HG02798 (cell line): Measurements from ENCODE around the gene PCBP2.
"Not testable (repeated sequence)": the region's sequence is repeated elsewhere in the genome, so short reads cannot be mapped to it uniquely, and the experiment has no call there.

Source experiments
- ATAC-seq: cut with Tn5 transposase; IDR thresholded peaks from one replicate; pipeline ENCODE4 v1.9.1; 2021; ENCODE audit warnings: mild to moderate bottlenecking; ENCODE audit not compliant: unreplicated experiment, poor library complexity

PCBP2 gene

DNA sequence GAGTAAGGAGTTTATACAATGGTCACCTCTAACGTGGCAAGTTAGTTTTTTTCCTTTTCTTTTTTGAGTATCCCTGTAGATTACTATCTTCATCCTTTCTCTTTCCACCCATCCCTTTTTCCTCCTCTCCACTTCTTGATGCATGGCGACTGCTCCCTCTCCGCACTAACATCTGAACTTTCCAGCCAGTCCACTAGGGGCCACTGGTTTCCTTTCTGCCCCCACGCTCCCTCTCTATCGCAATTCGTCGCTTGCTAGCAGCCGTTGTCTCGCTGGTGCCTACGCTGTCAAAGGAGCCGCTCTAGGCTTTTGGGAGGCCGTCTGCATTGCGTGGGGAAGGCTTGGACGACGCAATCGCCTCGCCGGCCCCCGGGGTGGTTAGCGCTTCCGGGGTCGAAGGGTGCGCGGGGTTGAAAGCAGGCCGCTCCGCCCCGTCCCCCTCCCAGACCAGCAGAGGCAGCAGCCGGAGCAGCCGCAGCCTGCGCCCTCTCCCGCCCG, at the start of gene PCBP2:
TSS of gene PCBP2 (plus strand) at position 442 of the 498 bp plus-strand sequence. CDS start 2,699 bp downstream, outside the sequence.
- ATAC-seq = peak; percentile 97

DNA sequence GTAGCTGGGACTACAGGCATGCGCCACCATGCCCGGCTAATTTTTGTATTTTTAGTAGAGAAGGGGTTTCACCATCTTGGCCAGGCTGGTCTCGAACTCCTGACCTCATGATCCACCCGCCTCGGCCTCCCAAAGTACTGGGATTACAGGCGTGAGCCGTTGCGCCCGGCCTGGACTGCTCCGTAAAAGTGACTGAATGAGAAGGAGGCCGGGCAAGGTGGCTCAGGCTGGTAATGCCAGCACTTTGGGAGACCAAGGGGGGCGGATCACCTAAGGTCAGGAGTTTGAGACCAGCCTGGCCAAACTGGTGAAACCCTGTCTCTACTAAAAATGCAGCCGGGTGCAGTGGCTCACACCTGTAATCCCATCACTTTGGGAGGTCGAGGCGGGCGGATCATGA, 49.6 kb upstream of the PCBP2 start:
- ATAC-seq = not testable (repeated sequence)

DNA sequence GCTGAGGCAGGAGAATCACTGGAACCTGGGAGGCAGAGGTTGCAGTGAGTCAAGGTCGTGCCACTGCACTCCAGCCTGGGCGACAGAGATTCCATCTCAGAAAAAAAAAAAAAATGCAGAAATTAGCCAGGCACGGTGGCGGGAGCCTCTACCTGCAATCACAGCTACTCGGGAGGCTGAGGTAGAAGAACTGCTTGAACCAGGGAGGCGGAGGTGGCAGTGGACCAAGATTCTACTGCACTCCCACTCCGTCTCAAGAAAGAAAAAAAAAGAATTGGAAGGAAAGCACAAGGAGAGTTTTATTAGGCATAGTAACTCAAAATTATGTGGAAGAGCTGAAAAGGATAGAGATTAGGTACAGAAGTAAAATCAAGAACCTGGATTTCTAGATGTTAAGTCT, 49.0 kb upstream of the PCBP2 start:
- ATAC-seq = no peak

DNA sequence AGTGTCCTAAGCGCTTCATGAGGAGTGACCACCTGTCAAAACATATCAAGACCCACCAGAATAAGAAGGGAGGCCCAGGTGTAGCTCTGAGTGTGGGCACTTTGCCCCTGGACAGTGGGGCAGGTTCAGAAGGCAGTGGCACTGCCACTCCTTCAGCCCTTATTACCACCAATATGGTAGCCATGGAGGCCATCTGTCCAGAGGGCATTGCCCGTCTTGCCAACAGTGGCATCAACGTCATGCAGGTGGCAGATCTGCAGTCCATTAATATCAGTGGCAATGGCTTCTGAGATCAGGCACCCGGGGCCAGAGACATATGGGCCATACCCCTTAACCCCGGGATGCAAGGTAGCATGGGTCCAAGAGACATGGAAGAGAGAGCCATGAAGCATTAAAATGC, 41.0 kb upstream of the PCBP2 start:
- ATAC-seq = no peak

DNA sequence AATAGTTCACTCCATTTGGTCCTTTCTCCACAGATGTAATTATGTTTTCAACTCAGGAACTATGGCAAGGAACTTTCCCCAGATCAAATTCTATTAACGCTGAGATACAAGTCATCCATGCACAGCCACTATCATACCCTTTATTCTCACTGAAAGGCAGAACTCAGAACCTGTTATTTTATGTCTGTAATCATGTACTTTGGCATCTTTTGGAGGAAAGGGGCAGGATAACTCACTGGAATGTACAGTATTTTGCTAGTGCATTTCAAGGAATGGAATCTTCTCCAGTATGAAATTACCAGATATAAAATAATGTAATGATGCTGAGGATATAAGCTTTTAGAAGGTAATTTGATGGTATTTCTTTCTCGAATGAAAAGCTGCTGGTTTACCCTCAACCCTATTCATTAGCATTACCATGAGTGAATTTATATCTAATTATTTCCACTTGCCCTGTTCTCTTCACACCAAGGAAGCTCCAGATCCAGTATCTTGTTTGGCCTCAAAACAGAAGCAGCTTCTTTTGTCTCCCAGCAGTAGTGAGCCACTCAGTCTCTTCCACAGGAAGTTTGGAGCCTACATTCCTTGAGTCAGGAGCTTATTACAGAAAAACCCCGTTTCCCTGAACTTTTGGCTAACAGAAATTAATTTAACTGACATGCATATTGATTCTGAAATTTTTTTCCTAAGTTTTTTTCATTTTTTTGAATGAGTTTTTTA, 38.3 kb upstream of the PCBP2 start:
- ATAC-seq = no peak

DNA sequence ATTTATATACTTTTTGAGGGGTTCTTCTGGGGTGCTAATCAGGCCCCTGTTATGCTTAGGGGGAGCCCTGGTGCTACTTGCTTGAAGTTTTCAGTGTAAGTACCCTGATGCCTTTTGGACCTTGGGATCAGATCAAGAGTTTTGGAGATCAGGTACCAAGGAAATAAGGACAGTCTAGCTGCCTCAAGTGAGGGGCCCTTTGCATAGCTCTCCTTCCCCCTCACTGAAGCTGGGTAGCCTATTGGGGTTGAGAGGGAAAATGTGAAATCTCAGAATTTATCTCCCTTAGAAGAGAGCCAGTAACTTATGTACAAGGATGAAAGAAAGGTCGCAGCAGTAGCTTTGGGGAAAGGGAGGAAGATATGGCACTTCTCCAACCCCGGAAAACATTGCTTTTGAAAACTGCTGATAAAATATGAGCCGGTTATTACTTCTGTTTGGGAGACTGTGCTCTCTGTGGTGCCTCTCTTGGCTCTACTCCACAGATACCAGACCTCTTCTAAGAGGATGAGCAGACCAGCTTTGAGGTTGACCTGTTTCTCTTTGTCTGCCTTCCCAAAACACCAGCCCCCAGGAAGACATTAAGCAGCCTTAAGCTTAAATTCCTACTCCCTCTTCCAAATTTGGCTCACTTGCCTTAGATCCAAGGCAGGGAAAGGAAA, 37.0 kb upstream of the PCBP2 start:
- no peak for ATAC-seq

DNA sequence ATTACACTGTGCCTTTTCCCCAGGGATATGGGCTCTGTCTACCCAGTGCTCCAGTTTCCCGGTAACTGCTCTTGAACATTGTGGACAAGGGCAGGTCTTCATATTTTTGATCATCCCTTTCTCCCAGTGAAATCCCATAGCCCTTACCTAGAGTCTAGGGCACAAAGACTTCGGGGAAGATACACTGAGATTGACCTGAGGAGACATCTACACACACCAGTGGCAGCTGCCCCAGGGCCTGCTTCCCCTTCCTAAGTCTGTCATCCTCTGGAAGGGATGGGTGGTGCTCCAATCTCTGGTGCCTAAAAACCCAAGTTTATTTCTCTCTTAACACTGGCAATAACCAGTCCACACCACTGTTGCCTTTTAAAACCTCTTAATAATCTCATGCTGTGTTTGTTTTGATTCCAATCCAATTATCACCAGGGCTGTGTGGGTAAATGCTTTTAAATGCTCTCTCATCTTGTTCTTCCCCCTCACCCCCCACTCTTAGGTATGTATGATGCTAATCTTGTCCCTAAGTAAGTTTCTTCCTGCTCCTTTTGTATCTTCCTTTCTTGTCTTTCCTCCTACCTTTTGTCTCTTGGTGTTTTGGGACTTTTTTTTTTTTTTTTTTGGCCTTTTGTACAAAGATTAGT, 36.0 kb upstream of the PCBP2 start:
- not testable (repeated sequence) for ATAC-seq

DNA sequence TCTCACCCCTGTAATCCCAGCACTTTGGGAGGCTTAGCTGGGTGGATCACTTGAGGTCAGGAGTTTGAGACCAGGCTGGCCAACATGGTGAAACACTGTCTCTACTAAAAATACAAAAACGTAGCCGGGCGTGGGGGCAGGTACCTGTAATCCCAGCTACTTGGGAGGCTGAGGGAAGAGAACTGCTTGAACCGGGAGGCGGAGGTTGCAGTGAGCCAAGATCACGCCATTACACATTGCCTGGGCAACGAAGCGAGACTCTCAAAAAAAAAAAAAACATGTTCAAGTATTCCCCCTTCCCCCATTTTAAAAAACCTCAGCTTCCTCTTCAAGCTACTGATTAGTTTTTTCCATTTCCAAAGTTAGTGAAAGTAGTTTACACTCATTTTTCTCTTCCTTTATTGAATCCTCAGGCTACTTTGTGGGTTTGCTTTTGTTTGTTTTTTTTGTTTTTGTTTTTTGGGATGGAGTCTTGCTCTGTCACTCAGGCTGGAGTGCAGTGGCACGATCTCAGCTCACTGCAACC, 34.5 kb upstream of the PCBP2 start:
- not testable (repeated sequence) for ATAC-seq

DNA sequence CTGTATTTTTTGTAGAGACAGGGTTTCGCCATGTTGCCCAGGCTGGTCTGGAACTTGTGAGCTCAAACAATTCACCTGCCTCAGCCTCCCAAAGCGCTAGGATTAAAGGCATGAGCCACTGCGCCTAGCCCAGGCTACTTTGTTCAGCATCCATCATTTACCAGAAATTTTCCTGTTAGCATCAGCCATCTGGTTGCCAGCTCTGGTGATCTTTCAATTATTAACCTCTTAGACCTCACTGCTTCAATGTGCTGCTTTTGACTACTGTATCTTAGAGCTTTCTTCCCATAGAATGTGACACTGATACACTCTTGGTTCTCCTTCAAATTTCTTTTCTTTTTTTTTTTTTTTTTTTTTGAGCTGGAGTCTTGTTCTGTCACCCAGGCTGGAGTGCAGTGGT, 33.7 kb upstream of the PCBP2 start:
- no peak for ATAC-seq

DNA sequence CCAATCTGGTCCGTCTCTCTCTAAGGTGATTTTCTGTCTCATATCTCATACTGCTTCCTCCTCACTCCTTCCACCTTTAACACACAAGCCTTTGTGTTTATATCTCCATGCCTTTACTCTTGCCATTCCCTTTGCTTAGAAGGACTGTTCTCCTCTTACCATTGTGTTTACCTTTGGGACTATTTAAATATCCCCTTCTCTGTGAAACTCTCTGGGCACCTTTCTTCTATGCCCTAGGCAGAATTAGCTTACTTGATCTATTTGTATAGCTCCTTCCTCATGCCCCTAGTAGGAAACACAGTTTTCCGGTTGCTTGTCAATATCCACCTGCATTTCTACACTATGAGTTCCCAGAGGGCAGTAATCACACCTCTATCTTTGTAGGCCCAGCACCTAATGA, 32.1 kb upstream of the PCBP2 start:
- no peak for ATAC-seq

DNA sequence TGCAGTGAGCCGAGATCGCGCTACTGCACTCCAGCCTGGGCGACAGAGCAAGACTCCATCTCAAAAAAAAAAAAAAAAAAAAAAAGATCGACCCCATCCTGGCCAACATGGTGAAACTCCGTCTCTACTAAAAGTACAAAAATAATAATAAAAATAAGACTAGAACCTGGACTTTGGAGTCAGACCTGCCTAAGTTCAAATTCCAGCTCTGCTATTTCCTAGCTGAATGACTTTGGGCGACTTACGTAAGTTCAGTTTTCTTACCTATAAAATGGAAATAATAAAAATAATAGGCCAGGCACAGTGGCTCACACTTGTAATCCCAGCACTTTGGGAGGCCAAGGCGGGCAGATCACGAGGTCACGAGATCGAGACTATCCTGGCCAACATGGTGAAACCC, 29.7 kb upstream of the PCBP2 start:
- ATAC-seq = not testable (repeated sequence)

DNA sequence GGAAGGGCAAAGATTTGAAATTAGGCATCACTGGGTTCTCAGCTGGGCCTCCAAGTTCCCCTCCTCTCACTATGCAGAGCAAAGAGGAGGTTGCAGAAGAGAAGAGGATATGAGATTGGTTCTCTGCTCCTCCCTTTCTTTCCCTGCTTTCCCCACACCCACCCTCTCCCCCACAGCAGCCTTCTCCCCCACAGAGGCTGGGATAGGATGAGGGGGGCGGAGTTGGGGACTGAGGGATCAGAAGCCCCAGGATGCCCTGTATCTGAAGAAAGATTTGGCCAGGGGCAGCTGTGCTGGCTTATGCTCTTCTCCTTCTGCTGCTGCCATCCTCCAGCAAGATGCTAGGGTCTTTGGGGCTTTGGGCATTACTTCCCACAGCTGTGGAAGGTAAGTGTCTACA, 28.3 kb upstream of the PCBP2 start, which contains the start of gene AMHR2:
TSS of gene AMHR2 (plus strand) at position 259 of the 400 bp plus-strand sequence. CDS start at position 339, 80 bp downstream.
- ATAC-seq = no peak

DNA sequence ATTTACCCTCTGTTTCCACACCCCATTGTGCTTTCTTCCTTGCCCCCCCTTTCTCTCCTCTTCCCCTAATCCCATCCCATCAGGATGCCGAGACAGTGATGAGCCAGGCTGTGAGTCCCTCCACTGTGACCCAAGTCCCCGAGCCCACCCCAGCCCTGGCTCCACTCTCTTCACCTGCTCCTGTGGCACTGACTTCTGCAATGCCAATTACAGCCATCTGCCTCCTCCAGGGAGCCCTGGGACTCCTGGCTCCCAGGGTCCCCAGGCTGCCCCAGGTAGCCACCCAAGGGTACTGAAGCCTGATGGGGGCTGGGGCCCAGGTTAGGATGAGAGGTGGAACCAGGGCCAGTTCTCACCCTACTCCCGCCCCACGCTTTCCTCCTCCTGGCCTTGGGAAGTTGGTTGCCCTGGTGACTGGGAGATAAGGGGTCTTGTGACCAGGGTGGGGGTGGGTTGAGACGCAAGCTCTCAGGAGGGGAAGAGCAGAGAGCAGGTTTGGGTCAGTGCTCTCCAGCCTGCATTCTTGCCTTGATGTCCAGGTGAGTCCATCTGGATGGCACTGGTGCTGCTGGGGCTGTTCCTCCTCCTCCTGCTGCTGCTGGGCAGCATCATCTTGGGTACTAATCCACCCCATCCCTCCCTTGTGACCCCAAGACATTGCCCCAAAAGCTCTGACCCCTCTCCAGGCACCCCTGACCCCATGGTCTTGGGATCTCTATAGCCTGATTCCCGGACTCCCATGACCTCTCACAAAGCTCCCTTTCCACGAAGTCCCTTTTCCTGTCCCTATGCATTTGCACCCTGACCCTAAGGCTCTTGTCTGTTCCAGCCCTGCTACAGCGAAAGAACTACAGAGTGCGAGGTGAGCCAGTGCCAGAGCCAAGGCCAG, 27.0 kb upstream of the PCBP2 start:
- ATAC-seq = no peak

DNA sequence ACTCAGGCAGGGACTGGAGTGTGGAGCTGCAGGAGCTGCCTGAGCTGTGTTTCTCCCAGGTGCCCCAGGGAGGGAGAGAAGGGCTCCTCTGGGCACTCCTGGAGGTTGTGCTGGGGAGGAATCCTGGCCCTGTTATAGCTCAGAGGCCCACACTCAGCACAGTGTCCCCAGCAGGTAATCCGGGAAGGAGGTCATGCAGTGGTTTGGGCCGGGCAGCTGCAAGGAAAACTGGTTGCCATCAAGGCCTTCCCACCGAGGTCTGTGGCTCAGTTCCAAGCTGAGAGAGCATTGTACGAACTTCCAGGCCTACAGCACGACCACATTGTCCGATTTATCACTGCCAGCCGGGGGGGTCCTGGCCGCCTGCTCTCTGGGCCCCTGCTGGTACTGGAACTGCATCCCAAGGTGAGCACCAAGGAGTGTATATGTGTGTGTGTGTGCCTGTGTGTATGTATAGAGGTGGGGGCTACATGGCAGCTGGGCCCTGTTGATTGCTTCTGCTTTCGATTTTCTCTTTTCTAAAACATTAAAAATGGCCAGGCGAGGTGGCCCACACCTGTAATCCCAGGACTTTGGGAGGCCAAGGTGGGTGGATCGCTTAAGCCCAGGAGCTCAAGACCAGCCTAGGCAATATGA, 26.3 kb upstream of the PCBP2 start:
- no peak for ATAC-seq

DNA sequence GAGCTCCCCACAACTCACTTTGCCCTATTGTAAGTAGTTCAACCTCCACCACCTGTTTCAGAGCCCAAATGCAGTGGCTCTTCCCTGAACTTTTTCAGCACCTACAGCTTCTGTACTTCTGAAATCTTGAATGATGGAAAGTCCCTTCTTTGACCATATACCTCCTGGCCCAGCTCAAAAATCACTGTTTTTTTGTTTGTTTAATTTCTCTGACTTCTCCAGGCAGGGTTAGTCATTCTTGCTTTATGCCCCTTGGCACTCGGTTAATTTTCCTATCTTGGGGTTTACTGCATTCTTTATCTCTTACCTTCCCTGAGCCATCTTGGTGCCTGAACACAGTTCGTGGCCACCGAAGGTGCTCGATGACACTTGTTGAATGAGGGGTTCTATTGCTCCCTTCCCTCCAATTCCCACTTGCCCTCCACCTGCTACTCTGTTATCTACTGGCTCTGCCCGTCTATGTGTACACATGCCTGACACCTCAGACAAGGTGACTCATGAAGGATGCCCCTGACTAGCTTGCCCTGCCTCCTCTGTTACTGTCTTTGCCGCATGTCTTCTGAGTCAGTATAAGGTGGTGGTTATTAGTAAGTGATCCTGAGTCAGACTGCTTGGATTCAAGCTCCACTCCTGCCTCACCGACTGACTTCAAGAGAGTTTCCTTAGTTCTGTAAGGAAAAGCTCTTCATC, 23.9 kb upstream of the PCBP2 start:
- no peak for ATAC-seq

DNA sequence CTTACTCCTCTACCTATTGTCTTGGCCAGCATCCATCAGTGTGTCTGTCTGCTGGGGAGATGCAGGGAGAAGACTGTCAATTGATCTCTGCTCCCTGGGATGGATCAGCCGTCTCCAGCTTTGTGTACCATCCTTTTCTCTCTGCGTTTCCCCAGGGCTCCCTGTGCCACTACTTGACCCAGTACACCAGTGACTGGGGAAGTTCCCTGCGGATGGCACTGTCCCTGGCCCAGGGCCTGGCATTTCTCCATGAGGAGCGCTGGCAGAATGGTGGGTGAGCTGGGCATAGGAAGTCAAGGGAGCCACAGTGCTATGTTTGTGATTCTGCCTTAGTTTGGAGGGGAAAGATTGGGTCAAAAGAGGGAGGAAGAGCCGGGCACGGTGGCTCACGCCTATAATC, 23.2 kb upstream of the PCBP2 start:
- ATAC-seq = no peak

DNA sequence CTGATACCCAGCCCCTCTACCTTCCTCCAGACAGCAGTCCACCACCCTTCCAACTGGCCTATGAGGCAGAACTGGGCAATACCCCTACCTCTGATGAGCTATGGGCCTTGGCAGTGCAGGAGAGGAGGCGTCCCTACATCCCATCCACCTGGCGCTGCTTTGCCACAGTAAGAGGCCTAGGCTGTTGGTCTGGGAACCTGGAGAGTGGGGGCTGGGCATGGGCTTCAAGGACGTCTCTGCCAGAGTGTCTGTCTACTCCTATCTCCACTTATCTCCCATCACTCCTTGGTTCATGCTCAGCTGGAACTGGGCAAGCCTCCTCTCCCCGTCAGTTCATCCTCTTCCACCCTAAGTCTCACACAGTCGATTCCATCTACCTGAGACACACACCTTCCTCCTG, 21.8 kb upstream of the PCBP2 start:
- ATAC-seq = no peak

DNA sequence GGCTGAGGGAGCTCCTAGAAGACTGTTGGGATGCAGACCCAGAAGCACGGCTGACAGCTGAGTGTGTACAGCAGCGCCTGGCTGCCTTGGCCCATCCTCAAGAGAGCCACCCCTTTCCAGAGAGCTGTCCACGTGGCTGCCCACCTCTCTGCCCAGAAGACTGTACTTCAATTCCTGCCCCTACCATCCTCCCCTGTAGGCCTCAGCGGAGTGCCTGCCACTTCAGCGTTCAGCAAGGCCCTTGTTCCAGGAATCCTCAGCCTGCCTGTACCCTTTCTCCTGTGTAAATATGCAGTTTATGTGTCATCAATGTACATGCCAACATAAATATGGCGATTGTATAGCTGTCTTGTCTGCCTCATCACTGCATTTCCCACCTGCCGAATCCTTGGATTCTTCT, 20.7 kb upstream of the PCBP2 start:
- ATAC-seq = no peak

DNA sequence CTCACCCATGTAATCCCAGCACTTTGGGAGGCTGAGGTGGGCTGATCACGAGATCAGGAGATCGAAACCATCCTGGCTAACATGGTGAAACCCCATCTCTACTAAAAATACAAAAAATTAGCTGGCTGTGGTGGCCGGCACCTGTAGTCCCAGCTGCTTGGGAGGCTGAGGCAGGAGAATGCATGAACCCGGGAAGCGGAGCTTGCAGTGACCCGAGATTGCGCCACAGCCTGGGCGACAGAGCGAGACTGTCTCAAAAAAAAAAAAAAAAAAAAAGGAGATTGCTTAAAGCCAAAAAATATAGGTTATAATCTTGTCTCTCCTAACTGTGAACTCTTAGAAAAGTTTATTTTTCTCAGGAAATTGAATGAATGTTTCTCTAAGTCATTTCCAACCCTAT, 16.6 kb upstream of the PCBP2 start:
- ATAC-seq = not testable (repeated sequence)
